HG03442 (cell line): ENCODE measurements around the gene C3orf80.
"Not testable (repeated sequence)": the region's sequence is repeated elsewhere in the genome, so short reads cannot be mapped to it uniquely, and the experiment has no call there.

Experiments used
- ATAC-seq: cut with Tn5 transposase; IDR thresholded peaks from one replicate; pipeline ENCODE4 v1.9.1; 2021; ENCODE audit warnings: mild to moderate bottlenecking, moderate library complexity; ENCODE audit not compliant: unreplicated experiment

C3orf80 gene

GRCh38 chr3:160225176-160226025 is at the start of gene C3orf80:
Gene C3orf80, plus strand, starts transcription at chr3:160225422. Its CDS starts 214 bp downstream, at chr3:160225636.
- peak; percentile 75 for ATAC-seq

- no peak for ATAC-seq
Measured at GRCh38 chr3:160176923-160177322, 48.3 kb upstream of the C3orf80 start.

GRCh38 chr3:160178661-160179060 is 46.6 kb upstream of the C3orf80 start:
- not testable (repeated sequence) for ATAC-seq

- ATAC-seq, result not testable (repeated sequence)
Measured at GRCh38 chr3:160179403-160179802, 45.8 kb upstream of the C3orf80 start.

GRCh38 chr3:160179906-160180305 is 45.3 kb upstream of the C3orf80 start:
- no peak for ATAC-seq

GRCh38 chr3:160180581-160181216 is 44.5 kb upstream of the C3orf80 start:
- ATAC-seq, result no peak

GRCh38 chr3:160183345-160184076 is 41.7 kb upstream of the C3orf80 start:
- peak; percentile 58 for ATAC-seq

- ATAC-seq, result no peak
Measured at GRCh38 chr3:160184655-160185054, 40.6 kb upstream of the C3orf80 start.

- ATAC-seq, result no peak
Measured at GRCh38 chr3:160185751-160186150, 39.5 kb upstream of the C3orf80 start.

GRCh38 chr3:160187288-160187687 is 37.9 kb upstream of the C3orf80 start:
- no peak for ATAC-seq

- no peak for ATAC-seq
Measured at GRCh38 chr3:160192310-160193029, 32.8 kb upstream of the C3orf80 start.

GRCh38 chr3:160193644-160194192 is 31.5 kb upstream of the C3orf80 start:
- no peak for ATAC-seq

- ATAC-seq, result no peak
Measured at GRCh38 chr3:160194438-160194837, 30.8 kb upstream of the C3orf80 start.

GRCh38 chr3:160195106-160195505 is 30.1 kb upstream of the C3orf80 start:
- ATAC-seq, result no peak

GRCh38 chr3:160196511-160197104 is 28.6 kb upstream of the C3orf80 start:
- ATAC-seq, result no peak

GRCh38 chr3:160199108-160199507 is 26.1 kb upstream of the C3orf80 start:
- ATAC-seq, result no peak

- no peak for ATAC-seq
Measured at GRCh38 chr3:160200353-160200752, 24.9 kb upstream of the C3orf80 start.

- not testable (repeated sequence) for ATAC-seq
Measured at GRCh38 chr3:160204396-160205011, 20.7 kb upstream of the C3orf80 start.

GRCh38 chr3:160205606-160206005 is 19.6 kb upstream of the C3orf80 start:
- no peak for ATAC-seq

- ATAC-seq, result no peak
Measured at GRCh38 chr3:160210341-160210740, 14.9 kb upstream of the C3orf80 start.
